SK-N-SH (cell line): ENCODE measurements around the gene EFCAB8. TPM values are rescaled to one million over a fixed set of nuclear protein-coding genes. Genes with fewer than 3 reads are reported as not detected.

Experiments
- CTCF ChIA-PET: fragments of 300-600, 350-600 bp; formaldehyde crosslinking; extraction: SDS; loops from one replicate; lab custom pipeline; 2021; lab: Yijun Ruan, JAX
- POLR2A ChIA-PET: fragments of 350-600 bp; sonication (Branson Sonifier 250); formaldehyde crosslinking; extraction: SDS; loops from one replicate; lab custom pipeline; 2020; ENCODE audit warnings: antibody characterized with exemption, inconsistent platforms; lab: Yijun Ruan, JAX
- DNase-seq: peaks from one replicate; pipeline ENCODE4 v3.0.0; 2012
- H2AFZ ChIP-seq: fragments of 200-600 bp; sonication (generic); 2 replicates; pipeline ENCODE4 v1.8.1; 2016; ENCODE audit warnings: antibody characterized with exemption, mild to moderate bottlenecking, low read depth
- H3F3A ChIP-seq: fragments of 200-600 bp; sonication (generic); replicated peaks from 2 replicates; pipeline ENCODE3; 2016; ENCODE audit warnings: antibody characterized with exemption, mild to moderate bottlenecking; ENCODE audit not compliant: insufficient read depth
- H3K27ac ChIP-seq, 2 experiments: fragments of 200-500 bp in 1 of 2; fragments of 200-600 bp in 1 of 2; sonication (Bioruptor generic) in 1 of 2; sonication (generic), shearing (Covaris generic) in 1 of 2; 2 replicates each; pipeline versions ENCODE4 v1.5.1 to v1.6.1; 2014 to 2016; ENCODE audit warnings: low read depth in 2 of 2, inconsistent platforms in 1 of 2, low read length in 1 of 2, mild to moderate bottlenecking in 1 of 2, mixed read lengths in 1 of 2
- H3K27me3 ChIP-seq: fragments of 200-600 bp; sonication (generic), shearing (Covaris generic); 2 replicates; pipeline ENCODE4 v1.6.1; 2016; ENCODE audit warnings: mixed run types; ENCODE audit not compliant: insufficient read depth
- H3K36me3 ChIP-seq, 2 experiments: fragments of 200-500 bp in 1 of 2; fragments of 200-600 bp in 1 of 2; sonication (Bioruptor generic) in 1 of 2; sonication (generic) in 1 of 2; replicated peaks in 1 of 2; 2 replicates each; pipeline versions ENCODE3 to v1.5.1; 2014 to 2016; ENCODE audit warnings: low read length in 1 of 2, mild to moderate bottlenecking in 1 of 2; ENCODE audit not compliant: insufficient read depth in 2 of 2, control insufficient read depth in 1 of 2
- H3K4me1 ChIP-seq, 2 experiments: fragments of 200-500 bp in 1 of 2; fragments of 200-600 bp in 1 of 2; sonication (Bioruptor generic) in 1 of 2; sonication (generic), shearing (Covaris generic) in 1 of 2; 2 replicates each; pipeline versions ENCODE4 v1.5.1 to v1.6.1; 2014 to 2016; ENCODE audit warnings: low read depth in 1 of 2, low read length in 1 of 2, mixed run types in 1 of 2; ENCODE audit not compliant: insufficient read depth in 2 of 2, control insufficient read depth in 1 of 2
- H3K4me2 ChIP-seq: fragments of 200-600 bp; sonication (generic), shearing (Covaris generic); 2 replicates; pipeline ENCODE4 v1.6.1; 2017; ENCODE audit warnings: mixed run types
- H3K4me3 ChIP-seq, 2 experiments: fragments of 200-500 bp in 1 of 2; fragments of 200-600 bp in 1 of 2; sonication (Bioruptor generic) in 1 of 2; sonication (generic), shearing (Covaris generic) in 1 of 2; 2 replicates each; pipeline versions ENCODE4 v1.5.1 to v1.8.1; 2014 to 2016; ENCODE audit warnings: low read depth in 2 of 2, inconsistent platforms in 1 of 2, low read length in 1 of 2, mild to moderate bottlenecking in 1 of 2, mixed read lengths in 1 of 2, moderate library complexity in 1 of 2
- H3K79me2 ChIP-seq: fragments of 200-600 bp; sonication (generic); 2 replicates; pipeline ENCODE4 v1.8.1; 2017; ENCODE audit warnings: mild to moderate bottlenecking; ENCODE audit not compliant: insufficient read depth
- H3K9ac ChIP-seq: fragments of 200-600 bp; sonication (generic); 2 replicates; pipeline ENCODE4 v1.6.1; 2017; ENCODE audit warnings: mixed run types
- H3K9me2 ChIP-seq: fragments of 200-600 bp; sonication (generic); 2 replicates; pipeline ENCODE4 v1.6.1; 2017; ENCODE audit warnings: mixed run types
- H3K9me3 ChIP-seq: fragments of 200-600 bp; sonication (generic); 2 replicates; pipeline ENCODE4 v1.6.1; 2017; ENCODE audit warnings: mixed run types, mild to moderate bottlenecking, moderate library complexity
- H4K20me1 ChIP-seq: fragments of 200-600 bp; sonication (generic); 2 replicates; pipeline ENCODE4 v1.6.1; 2017; ENCODE audit warnings: mild to moderate bottlenecking, mixed run types; ENCODE audit not compliant: insufficient read depth
- ELF1 ChIP-seq: IDR thresholded peaks from 2 replicates; pipeline ENCODE4 v1.4.0; 2012
- FOXJ3 ChIP-seq: sonication (generic); formaldehyde crosslinking; IDR thresholded peaks from 2 replicates; pipeline ENCODE4 v1.5.1; 2020; ENCODE audit warnings: mild to moderate bottlenecking, missing genetic modification reagents
- GABPA ChIP-seq: IDR thresholded peaks from 2 replicates; pipeline ENCODE4 v1.4.0; 2012; ENCODE audit warnings: low read depth, mild to moderate bottlenecking
- GATA2 ChIP-seq: sonication (generic); formaldehyde crosslinking; IDR thresholded peaks from 2 replicates; pipeline ENCODE4 v1.5.0; 2020; ENCODE audit warnings: mild to moderate bottlenecking, missing genetic modification reagents
- JUND ChIP-seq: IDR thresholded peaks from 2 replicates; pipeline ENCODE4 v1.4.0; 2012
- MEF2A ChIP-seq: IDR thresholded peaks from 2 replicates; pipeline ENCODE4 v1.4.0; 2012; ENCODE audit warnings: low read depth, borderline replicate concordance
- MXI1 ChIP-seq: IDR thresholded peaks from 2 replicates; pipeline ENCODE4 v1.6.1; 2012; ENCODE audit warnings: mild to moderate bottlenecking, low read depth, low read length, improper control_type of control experiment
- NFIC ChIP-seq: IDR thresholded peaks from 2 replicates; pipeline ENCODE4 v1.4.0; 2012; ENCODE audit warnings: borderline replicate concordance
- POLR2AphosphoS5 ChIP-seq: IDR thresholded peaks from 2 replicates; pipeline ENCODE4 v1.6.1; 2012; ENCODE audit warnings: low read depth, low read length
- RAD21 ChIP-seq: IDR thresholded peaks from 2 replicates; pipeline ENCODE4 v1.6.1; 2012; ENCODE audit warnings: mild to moderate bottlenecking, low read length
- RCOR1 ChIP-seq: fragments of 150-350 bp; IDR thresholded peaks from 2 replicates; pipeline ENCODE4 v1.6.1; 2017; ENCODE audit warnings: antibody characterized with exemption, low read length
- SIN3A ChIP-seq: IDR thresholded peaks from 2 replicates; pipeline ENCODE4 v1.6.1; 2012; ENCODE audit warnings: low read depth, mild to moderate bottlenecking, low read length, moderate library complexity, borderline replicate concordance
- TEAD4 ChIP-seq: IDR thresholded peaks from 2 replicates; pipeline ENCODE4 v1.4.0; 2012; ENCODE audit warnings: mild to moderate bottlenecking, borderline replicate concordance; ENCODE audit not compliant: insufficient read depth
- WGBS: methylation state at CpG from one replicate; pipeline ENCODE4 v1.1.6; 2017; ENCODE audit warnings: low lambda C conversion rate; 5-methylcytosine and 5-hydroxymethylcytosine counted together
- polyA plus RNA-seq, 3 experiments: library from polyadenylated mRNA; depleted of rRNA; stranded (reverse); fragments of >200 nt; gene quantifications; 2 replicates each; pipeline ENCODE4 v1.2.3, GENCODE V29; 2012
- TF ChIP-seq, protein P1 (sequence below): fragments of 200-600 bp; sonication (generic); IDR thresholded peaks from 2 replicates; pipeline ENCODE4 v1.6.1; 2017; ENCODE audit warnings: antibody characterized with exemption, mild to moderate bottlenecking, moderate library complexity

EFCAB8 gene
- polyA plus RNA-seq, 1 of the 3 experiments (the other 2 are of a cell fraction) = not detected

DNA sequence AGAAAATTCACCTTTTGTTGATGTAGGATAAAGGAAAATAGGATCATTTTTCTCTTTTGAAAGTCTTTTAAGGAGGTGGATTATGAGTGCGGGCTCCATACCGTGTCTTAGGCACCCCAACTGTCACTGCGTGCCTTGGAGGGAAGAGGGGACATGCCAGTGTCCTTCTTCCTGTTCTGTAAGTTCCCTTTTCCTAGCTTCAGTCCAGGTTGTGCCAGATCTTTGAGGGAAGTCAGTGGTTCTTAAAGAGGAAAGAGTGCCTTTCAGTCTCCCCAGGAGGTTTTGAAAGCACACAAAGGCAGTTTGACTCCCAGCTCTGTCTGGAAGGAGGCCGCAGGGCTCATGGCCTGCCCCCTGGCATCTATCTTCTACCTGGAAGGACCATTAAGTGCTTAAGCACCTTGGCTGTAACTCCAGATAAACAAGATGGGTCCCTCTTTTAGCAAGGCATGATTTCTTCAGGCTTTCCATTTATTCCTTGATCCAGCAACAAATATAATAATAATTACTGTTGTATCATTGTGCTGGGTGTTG lies 13.0 kb downstream of the EFCAB8 start:
- Histone ChIP-seq H3K27ac (no peak overlapping the region), H3K4me2 (no peak overlapping the region), H3K4me1 (no peaks in the 10 kb centered on the region), H3K79me2 (no peaks in the 10 kb centered on the region), H3K9ac (no peak overlapping the region), H3F3A (no peaks in the 10 kb centered on the region), H3K36me3 (no peaks in the 10 kb centered on the region), H2AFZ (no peak overlapping the region), H3K27me3 (no peaks in the 10 kb centered on the region; the same call in 1 of the 2 replicates), H4K20me1 (no peaks in the 10 kb centered on the region), H3K9me3 (no peaks in the 10 kb centered on the region), H3K4me3 (no peak overlapping the region), H3K9me2 (no peaks in the 10 kb centered on the region)
- POLR2A ChIA-PET = no interaction called here
- WGBS = 53% methylated on average over 4 of the region's 4 CpGs
- TF ChIP-seq TEAD4 = no peak
- TF ChIP-seq RCOR1 = no peak
- TF ChIP-seq POLR2AphosphoS5 = no peak
- TF ChIP-seq GATA2 (CRISPR knock-in tag) = no peak
- no peak for TF ChIP-seq JUND
- no peak for TF ChIP-seq FOXJ3 (CRISPR knock-in tag)
- no peak for TF ChIP-seq ELF1
- no peak for TF ChIP-seq RAD21
- TF ChIP-seq NFIC = no peak
- no peak for DNase-seq
- CTCF ChIA-PET = interaction anchor here (1.1 kb wide), 1 partner anchor 81 kb away, joined by 3 read pairs; no protein-coding TSS in a partner anchor

DNA sequence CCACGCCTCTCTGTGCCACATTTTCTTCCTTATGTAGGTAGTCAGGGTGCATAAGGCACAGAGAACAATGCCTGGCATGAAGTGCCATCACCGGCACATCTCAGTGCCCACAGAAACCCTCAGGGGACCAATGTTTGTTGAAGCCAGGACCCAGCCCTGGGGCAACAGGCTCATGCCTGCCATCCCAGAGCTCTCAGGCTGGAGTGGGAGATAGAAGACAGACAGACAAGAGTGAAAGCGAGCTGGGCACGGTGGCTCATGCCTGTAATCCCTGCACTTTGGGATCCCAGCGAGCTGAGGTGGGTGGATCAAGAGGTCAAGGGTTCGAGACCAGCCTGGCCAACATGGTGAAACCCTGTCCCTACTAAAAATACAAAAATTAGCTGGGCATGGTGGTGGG lies 13.5 kb downstream of the EFCAB8 start:
- H4K20me1 ChIP-seq = no peaks in the 10 kb centered on the region
- ChIA-PET POLR2A (no interaction called here), CTCF (interaction anchor here (1.1 kb wide), 1 partner anchor 82 kb away, joined by 3 read pairs; no protein-coding TSS in a partner anchor)
- H3K9me2 ChIP-seq = no peaks in the 10 kb centered on the region
- WGBS = 32% methylated on average over 6 of the region's 6 CpGs
- no peaks in the 10 kb centered on the region for H3K4me1 ChIP-seq
- H3K9ac ChIP-seq = no peak overlapping the region
- no peaks in the 10 kb centered on the region for H3K9me3 ChIP-seq
- H3K79me2 ChIP-seq = no peaks in the 10 kb centered on the region
- no peaks in the 10 kb centered on the region for H3K36me3 ChIP-seq
- H3K4me2 ChIP-seq = no peak overlapping the region
- H3F3A ChIP-seq = no peaks in the 10 kb centered on the region
- no peaks in the 10 kb centered on the region; the same call in 1 of the 2 replicates for H3K27me3 ChIP-seq
- H2AFZ ChIP-seq = no peak overlapping the region
- DNase-seq = no peak
- H3K4me3 ChIP-seq = no peak overlapping the region
- TF ChIP-seq GABPA (no peak), POLR2AphosphoS5 (no peak), MXI1 (no peak), MEF2A (no peak), SIN3A (no peak), FOXJ3 (CRISPR knock-in tag) (no peak)
- TF ChIP-seq, protein P1, sequence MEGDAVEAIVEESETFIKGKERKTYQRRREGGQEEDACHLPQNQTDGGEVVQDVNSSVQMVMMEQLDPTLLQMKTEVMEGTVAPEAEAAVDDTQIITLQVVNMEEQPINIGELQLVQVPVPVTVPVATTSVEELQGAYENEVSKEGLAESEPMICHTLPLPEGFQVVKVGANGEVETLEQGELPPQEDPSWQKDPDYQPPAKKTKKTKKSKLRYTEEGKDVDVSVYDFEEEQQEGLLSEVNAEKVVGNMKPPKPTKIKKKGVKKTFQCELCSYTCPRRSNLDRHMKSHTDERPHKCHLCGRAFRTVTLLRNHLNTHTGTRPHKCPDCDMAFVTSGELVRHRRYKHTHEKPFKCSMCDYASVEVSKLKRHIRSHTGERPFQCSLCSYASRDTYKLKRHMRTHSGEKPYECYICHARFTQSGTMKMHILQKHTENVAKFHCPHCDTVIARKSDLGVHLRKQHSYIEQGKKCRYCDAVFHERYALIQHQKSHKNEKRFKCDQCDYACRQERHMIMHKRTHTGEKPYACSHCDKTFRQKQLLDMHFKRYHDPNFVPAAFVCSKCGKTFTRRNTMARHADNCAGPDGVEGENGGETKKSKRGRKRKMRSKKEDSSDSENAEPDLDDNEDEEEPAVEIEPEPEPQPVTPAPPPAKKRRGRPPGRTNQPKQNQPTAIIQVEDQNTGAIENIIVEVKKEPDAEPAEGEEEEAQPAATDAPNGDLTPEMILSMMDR = no peak
- H3K27ac ChIP-seq = no peak overlapping the region
